HG02642 (cell line): ENCODE results near the gene TRIM74.
"Not testable (repeated sequence)": the region's sequence is repeated elsewhere in the genome, so short reads cannot be mapped to it uniquely, and the experiment has no call there.

ENCODE experiments used
- ATAC-seq: cut with Tn5 transposase; IDR thresholded peaks from one replicate; pipeline ENCODE4 v1.9.1; 2021; ENCODE audit warnings: mild to moderate bottlenecking; ENCODE audit not compliant: unreplicated experiment, poor library complexity

TRIM74 gene

DNA sequence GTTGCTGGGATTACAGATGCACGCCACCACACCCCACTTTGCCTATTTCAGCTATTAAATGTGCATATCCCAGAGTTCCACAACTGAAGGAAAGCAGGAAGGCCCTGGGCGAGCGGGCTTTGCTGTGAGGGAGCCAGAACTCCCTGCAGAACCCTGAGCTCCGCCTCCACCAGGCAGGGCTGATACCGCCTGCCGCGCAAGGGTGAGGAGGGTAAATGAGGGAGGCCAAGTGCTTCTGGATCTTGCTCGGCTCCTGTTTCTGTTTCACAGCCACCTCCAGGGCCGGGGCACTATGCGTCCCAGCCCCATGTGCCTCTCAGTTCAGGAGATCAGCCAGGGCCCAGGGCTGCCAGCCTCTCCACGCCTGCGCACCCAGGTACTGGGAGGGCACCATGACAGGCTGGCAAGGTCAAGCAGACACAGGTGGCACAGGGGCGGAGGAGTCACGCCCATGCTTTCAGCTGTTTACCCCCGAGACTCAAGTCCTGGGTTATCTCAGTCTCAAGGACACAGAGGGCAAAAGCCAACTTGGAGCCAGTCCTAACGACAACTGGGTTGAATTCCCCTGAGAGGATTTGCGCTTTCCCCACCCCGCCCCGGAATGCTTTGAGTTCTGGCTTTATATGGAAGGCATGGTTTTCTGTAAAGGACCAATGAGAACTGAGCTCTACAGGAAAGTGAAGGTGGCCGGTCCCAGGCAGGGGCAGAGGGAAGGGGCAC is 8.5 kb downstream of the TRIM74 start:
- not testable (repeated sequence) for ATAC-seq

DNA sequence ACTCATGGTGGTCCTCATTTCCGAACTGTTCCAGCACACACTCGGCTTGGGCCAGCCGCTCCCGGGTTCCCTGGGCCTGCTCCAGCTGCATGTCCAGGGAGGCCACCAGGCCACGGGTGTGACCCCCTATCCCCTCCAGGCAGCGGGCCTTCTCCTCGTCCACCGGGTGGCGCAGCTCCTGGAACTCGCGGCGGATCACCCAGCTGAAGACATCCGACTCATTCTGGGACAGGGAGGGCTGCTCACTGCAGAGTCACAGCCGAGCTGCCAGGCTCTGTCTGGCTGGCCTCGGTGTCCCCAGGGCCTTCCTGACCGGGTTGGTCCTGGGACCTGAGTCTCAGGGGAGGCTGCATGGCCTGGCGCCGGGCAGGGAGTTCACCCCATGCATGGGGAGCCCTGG is 9.2 kb downstream of the TRIM74 start:
- not testable (repeated sequence) for ATAC-seq

DNA sequence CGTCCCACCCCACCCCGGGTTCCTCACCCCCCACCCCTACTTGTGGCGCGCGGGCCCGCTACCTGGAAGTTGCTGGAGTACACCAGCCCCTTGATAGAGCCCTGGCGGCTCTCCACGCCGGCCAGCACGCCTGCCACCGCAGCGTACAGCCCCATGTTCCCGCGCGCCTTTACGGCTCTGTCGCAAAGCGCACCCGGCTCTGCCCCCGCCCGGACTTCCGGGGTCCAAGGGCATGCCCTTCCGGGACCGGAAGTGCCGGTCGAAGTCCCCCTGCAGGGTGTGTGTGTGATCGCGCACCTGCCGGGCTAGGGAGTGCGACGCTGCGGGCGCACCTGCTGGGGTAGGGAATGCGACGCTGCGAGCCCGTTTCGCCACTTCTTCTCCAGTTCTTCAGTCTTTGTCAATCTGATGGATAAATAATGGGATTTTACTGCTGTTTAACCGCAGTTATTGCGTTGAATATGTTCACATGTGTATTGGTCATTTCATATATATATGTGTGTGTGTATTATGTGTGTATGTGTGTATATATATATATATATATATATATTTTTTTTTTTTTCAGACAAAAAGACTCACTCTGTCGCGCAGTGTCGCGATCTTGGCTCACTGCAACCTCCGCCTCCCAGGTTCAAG is 14.6 kb downstream of the TRIM74 start:
- ATAC-seq, result peak; percentile 94

DNA sequence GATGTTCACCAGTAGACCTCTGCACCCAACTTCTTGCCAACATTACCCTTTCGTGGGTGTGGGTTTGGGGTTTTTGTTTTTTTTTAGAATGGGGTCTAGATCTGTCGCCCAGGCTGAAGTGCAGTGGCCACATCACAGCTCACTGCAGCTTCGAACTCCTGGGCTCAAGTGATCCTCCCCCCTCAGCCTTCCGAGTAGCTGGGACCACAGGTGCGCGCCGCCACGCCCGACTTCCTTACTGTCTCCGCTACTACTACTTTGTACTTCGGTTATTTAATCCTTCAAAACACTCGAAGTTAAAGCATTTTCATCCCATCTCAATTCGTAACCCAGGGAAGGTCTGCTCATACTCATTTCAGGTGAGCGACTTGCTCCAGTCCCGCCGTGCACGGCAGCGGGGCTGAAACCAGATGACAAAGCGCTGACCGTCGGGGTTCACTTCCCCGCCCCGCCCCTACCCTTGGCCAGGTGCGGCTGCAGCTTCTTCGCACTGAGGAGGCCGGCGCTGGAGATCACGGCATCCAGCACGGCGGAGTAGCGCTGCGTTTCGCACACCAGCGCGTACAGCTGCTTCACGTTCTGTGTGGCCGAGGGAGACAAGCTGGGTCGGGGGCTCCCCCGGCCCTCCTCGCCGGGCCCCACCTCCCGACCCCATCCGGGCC is 15.2 kb downstream of the TRIM74 start:
- ATAC-seq, result peak; percentile 61

DNA sequence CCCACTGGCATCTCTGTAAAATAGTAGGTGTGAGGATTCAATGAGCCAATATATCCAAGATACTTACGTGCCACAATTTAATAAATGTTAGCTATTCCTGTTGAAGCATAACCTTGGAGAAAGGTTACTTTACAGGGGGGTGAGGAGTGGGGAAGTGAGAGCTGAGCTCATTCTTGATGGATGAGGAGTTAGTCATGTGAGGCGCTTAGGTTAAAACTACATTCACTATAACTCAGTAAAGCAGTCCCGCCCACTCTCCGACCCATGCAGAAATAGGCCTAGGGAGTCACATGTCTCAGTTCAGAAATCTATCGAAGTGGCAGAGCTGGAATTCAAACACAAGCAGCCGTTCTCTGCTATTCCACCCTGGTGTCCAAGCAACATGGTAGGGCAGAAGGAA is 18.8 kb downstream of the TRIM74 start:
- ATAC-seq, result not testable (repeated sequence)

DNA sequence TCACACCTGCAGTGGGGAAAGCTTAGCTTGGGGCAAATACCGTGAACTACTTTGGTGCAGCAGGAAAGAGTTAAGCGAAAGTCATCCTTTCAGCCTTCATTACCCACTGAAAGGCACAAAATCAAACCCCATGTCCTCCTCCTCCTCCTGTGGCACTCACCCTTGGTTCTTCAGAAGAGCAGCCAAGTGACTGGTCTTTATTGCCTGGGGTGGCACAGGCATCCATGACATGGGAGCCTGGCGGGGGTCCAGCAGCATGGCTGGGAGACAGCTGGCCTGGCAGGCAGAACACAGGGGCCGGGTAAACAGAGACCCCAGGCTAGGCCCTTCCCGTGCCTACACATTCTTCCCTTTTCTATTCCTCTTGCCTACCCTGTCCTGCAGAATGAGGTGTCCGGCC is 19.6 kb downstream of the TRIM74 start:
- not testable (repeated sequence) for ATAC-seq

DNA sequence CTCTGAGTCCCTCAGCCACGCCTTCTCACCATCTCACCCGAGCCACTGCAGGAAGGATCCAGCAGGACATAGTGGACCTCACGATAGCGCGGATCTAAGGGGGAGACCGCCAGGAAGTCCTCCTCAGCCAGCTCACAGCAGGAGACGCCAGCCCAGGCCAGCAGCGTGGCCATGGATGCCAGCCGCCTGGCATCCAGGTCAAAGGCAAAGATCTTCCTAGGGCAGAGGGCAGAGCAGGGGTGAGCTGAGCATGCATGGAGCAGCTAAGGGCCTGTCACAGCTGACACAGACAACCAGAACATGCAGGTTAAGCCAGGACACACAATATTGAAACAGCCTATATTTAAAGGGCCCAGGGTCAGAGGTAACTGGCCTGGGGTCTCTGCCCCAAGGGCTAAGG is 20.0 kb downstream of the TRIM74 start:
- ATAC-seq, result not testable (repeated sequence)

DNA sequence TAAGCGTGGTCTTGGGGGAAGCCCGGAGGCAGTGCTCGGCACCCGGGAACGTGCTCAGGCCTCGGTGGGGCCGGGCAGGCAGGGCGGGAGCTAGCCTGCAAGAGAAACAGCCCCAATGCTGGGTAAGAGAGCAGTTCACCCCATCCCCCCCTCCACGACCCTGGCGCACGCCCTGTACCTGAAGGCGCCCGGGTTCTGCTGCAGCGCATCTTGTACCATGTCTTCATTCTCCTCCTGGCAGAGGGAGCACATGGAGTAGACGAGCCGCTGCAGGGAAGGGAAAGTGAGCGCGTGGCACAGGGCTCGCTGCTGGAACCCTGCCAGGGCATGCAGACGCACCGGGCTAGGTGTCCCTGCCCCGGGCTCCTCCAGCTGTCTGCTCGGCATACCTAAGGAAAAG is 20.6 kb downstream of the TRIM74 start:
- ATAC-seq, result not testable (repeated sequence)

DNA sequence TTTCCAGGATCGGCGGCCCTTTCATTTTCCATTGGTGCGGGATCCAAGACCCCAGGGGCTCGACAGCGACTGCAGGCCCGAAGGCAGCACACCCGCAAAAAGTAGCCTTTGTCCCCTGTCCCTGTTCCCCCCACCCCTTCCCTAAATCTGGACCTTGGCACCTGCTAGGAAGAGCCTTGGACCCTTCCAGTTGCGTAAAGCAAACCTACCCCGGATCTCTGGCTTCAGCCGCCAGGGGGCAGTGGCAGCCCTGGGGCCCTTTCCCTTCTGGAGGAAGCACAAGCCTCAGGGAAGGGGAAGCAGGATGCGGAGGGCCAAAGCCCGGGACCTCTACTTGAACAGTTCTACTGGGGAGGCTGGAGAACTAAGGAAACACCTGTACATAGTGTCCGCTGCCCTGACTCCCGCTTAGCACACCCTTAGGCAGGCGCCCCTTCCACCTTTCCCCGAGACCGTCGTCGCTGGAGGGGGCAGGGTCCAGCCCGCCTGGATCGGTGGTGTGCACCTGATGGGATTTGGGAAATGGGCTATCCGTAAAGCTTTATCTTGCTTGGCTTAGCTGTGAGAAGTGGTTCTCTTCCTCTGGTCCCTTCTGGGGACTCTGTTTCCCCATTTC is 23.0 kb downstream of the TRIM74 start:
- not testable (repeated sequence) for ATAC-seq

DNA sequence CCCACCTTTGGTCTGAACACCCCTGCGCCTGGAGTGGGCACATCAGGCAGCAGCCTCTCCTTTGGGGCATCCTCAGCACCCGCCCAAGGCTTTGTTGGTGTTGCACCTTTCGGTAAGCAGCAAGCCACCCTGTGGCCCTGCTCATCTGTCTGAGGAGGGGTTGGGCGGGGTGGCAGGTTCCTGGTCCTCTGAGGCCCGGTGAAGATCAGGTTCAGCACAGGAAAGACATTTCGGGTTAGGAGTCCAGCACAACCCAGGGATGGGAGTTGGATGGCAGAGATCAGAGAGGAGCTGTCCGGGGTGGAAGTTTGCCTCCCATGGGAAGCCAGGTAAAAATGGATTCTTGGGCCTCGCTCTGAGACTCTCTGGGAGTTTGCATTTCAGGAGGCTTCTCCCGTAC is 23.7 kb downstream of the TRIM74 start:
- ATAC-seq, result not testable (repeated sequence)

DNA sequence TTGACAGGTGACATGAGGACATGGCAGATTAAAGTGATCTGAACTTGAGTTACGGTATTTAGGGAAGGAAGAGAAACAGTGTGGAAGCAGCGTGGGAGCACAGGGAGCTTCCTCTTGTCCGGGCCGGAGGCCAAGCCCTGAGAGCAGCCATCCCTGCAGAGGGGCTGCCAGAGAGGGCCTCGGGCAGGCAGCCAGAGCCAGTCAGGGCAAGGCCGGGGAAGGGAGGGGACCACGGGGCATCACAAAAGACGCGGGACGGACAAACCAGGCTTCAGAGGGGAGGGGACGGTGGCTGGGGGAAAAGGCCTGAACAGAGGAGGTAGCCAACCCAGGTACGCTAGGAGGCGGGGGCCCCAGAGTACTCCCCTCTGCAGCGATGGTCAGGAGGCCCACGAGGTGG is 24.3 kb downstream of the TRIM74 start:
- ATAC-seq, result not testable (repeated sequence)

DNA sequence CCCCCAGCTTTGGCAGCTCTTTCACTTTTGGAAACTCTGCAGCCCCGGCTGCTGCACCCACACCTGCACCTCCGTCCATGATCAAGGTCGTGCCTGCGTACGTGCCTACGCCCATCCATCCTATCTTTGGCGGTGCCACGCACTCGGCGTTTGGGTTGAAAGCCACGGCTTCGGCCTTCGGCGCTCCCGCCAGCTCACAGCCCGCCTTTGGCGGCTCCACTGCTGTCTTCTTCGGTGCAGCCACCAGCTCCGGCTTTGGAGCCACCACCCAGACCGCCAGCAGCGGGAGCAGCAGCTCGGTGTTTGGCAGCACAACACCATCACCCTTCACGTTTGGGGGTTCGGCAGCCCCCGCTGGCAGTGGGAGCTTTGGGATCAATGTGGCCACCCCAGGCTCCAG is 26.3 kb downstream of the TRIM74 start:
- ATAC-seq, result not testable (repeated sequence)

DNA sequence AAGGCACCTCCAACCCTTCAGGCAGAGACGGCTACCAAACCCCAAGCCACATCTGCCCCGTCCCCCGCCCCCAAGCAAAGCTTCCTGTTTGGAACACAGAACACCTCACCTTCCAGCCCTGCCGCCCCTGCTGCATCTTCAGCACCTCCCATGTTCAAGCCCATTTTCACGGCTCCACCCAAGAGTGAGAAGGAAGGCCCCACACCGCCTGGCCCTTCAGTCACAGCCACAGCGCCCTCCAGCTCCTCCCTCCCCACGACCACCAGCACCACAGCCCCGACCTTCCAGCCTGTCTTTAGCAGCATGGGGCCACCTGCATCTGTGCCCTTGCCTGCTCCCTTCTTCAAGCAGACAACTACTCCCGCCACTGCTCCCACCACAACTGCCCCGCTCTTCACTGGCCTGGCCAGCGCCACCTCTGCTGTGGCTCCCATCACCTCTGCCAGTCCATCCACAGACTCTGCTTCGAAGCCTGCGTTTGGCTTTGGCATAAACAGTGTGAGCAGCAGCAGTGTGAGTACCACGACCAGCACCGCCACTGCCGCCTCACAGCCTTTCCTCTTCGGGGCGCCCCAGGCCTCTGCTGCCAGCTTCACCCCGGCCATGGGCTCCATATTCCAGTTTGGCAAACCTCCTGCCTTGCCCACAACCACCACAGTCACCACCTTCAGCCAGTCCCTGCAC is 27.1 kb downstream of the TRIM74 start:
- not testable (repeated sequence) for ATAC-seq

DNA sequence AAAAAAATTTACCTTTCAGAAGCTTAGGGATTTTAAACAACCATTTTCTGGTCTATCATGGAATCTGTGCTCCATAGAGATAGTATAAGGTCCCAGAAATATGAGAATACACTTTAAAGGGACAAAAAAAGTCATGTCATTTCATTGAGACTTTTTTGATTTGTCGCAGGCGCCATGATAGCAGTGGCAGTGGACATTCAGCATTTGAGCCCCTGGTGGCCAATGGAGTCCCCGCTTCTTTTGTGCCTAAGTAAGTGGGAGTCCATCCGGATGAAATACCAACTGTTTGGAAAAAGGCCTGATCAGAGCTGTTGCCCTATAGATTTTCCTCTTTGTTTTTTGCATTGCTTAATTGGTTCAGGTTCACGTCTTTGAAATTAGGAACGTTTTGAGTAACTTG is 41.0 kb downstream of the TRIM74 start:
- ATAC-seq, result not testable (repeated sequence)

DNA sequence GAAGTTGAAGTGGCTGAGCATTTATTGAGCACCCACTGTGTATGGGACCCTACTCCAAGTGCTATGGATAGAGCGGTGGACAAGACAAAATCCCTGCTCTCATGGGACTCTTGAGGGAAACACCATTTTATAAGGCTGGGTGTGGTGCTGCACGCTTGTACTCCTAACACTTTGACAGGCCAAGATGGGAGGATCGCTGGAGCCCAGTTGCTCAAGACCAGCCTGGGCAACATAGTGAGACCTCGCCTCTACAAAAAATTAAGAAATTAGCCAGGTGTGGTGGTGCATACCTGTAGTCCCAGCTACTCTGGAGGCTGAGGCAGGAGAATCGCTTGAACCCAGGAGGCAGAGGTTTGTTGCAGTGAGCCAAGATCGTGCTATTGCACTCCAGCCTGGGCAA is 41.5 kb downstream of the TRIM74 start:
- ATAC-seq, result not testable (repeated sequence)

DNA sequence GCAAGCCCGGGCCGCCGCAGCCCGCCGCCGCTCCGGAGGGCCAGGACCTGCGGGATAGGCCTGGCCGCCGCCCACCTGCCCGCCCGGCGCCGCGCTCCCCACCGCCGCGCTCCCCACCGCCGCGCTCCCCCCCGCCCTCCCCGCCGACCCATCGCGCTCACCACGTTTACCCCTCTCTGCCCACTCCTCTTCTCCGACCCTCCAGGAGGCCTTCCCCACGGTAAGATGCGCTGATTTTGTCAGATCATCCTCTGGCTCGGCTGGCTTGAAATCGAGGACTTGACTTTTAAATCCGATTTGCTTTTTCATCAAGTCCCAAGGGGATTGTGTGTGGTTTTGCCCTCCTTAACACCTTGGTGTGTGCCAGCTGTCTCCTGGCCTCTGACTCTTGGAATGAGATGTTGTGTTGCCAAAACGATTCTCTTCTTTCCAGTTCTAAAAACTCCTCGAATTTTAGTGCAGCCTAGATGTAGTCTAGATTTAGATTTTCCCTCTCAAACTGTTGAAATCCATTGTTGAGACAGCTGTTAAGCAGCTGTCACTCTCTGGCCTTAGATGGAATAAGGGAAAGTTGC is 43.6 kb downstream of the TRIM74 start:
- ATAC-seq, result no peak

DNA sequence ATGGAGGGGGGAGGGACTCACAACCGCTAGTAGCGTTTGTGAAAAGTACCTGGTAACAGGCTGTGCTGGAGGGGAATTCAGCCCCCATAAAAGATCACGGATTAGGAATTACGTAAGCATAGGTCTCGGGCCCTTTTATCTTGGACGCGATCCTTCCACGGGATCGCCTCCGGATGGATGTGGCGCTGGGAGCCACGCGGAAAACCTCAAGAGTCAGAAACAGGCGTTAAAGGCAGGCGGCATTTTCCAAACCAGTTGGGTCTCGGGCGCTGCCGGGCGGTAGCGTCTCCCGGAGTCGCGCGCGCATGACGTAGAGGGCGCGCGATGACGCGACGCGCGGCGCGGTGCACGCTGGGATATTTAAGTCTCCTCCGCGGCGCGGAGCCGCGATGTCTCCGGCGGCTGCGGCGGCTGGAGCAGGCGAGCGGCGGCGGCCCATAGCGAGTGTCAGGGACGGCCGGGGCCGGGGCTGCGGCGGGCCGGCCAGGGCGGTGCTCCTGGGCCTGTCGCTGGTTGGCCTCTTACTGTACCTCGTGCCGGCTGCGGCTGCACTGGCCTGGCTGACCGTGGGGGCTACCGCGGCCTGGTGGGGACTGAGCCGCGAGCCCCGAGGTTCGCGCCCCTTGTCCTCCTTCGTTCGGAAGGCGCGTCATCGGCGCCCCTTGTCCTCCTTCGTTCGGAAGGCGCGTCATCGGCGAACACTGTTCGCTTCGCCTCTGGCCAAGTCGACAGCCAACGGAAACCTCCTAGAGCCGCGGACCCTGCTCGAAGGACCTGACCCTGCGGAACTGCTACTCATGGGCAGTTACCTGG is 44.3 kb downstream of the TRIM74 start, which contains the start of gene POM121:
Gene POM121, plus strand, starts transcription at position 363 of the 813 bp plus-strand sequence. Its CDS starts 27 bp downstream, at position 390.
- peak; percentile 86 for ATAC-seq

DNA sequence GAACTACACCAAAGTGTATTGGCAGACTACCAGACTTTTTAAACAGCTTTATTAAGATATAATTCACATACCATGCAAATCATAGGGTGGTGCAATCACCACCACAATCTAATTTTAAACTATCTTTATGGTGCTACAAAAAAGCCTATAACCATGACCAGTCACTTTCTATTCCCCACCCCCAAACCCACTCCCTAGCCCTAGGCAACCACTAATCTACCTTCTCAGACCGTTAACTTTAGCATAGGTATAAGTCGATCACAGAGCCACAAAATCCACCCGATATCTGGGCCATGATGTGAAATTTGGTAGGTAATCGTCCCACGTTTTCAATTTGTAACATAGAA is 44.9 kb downstream of the TRIM74 start:
- peak; percentile 22 for ATAC-seq

DNA sequence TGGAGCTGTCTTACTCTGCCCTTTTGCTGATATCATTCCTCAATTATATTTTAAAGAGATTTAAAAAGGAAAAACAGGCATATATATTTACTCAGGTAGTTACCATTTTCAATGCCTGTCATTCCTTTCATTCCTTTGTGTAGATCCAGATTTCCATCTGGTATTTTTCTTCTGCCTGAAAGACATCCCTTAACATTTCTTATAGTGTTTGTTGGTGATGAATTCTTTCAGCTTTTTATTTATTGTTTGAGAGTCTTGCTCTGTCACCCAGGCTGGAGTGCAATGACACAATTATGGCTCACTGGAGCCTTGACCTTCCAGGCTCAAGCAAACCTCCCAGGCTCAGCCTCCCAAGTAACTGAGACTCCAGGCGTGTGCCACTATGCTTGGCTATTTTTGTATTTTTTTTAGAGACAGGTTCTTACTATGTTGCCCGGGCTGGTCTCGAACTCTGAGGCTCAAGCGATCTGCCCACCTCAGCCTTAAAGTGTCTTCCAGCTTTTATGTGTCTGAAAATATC is 50.0 kb downstream of the TRIM74 start:
- no peak for ATAC-seq
